ENCODE data around the gene KCTD12. TPM values are rescaled to one million over a fixed set of nuclear protein-coding genes. Genes with fewer than 3 reads are reported as not detected.
"Not testable (repeated sequence)": the region's sequence is repeated elsewhere in the genome, so short reads cannot be mapped to it uniquely, and the experiment has no call there.

KCTD12 gene
- total RNA-seq, 4 donors from 2014 or later, result 91.5 to 376 (median 127) TPM

DNA sequence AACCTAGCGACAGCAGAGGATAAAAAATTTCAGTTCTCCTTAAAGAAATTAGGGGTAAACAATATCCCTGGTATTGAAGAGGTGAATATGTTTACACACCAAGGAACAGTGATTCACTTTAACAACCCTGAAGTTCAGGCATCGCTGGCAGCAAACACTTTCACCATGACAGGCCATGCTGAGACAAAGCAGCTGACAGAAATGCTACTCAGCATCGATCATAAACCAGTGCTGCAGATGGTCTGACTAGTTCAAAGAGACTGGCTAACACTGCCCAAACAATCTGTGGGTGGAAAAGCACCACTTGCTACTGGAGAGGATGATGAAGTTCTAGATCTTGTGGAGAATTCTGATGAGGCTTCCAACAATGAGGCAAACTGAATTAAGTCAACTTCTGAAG, 42.3 kb upstream of the KCTD12 start:
- no peaks in the 10 kb centered on the region for H3K27me3 ChIP-seq
- intact Hi-C loops (cut with DNase I; ENCODE audit: low total_unique reads), result no loop called here
- H3K4me3 ChIP-seq, result no peak overlapping the region
- TF ChIP-seq POLR2A (IDR thresholded peaks at IDR 0.05), result no peak
- TF ChIP-seq, protein P1, sequence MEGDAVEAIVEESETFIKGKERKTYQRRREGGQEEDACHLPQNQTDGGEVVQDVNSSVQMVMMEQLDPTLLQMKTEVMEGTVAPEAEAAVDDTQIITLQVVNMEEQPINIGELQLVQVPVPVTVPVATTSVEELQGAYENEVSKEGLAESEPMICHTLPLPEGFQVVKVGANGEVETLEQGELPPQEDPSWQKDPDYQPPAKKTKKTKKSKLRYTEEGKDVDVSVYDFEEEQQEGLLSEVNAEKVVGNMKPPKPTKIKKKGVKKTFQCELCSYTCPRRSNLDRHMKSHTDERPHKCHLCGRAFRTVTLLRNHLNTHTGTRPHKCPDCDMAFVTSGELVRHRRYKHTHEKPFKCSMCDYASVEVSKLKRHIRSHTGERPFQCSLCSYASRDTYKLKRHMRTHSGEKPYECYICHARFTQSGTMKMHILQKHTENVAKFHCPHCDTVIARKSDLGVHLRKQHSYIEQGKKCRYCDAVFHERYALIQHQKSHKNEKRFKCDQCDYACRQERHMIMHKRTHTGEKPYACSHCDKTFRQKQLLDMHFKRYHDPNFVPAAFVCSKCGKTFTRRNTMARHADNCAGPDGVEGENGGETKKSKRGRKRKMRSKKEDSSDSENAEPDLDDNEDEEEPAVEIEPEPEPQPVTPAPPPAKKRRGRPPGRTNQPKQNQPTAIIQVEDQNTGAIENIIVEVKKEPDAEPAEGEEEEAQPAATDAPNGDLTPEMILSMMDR (IDR thresholded peaks at IDR 0.05), result no peak
- DNase-seq, result no peak
- H3K27ac ChIP-seq, result no peak overlapping the region
- no peaks in the 10 kb centered on the region for H3K4me1 ChIP-seq
- H3K36me3 ChIP-seq, result no peaks in the 10 kb centered on the region
- H3K9me3 ChIP-seq, result no peaks in the 10 kb centered on the region

GRCh38 chr13:76927955-76928354, 41.8 kb upstream of the KCTD12 start:
- TF ChIP-seq, protein P1 (IDR thresholded peaks at IDR 0.05), result no peak

DNA sequence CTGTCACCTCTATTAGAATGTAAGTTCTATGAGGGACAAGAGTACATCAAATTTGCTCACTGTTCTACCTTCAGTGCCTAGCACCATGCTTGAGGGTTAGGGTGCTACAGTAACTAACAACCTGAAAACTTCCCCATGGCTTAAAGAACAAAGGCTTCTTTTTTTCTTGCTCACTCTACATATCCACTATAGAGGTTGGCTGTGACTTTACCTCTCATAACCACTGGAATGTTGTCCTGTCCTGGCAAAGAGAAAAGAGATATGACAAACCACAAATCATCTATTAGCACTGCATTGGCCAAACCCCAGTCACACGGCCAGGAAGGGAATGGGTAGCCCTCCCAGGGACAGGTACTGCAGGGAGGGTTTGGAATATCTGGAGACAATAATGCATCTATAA, 38.9 kb upstream of the KCTD12 start:
- DNase-seq, result no peak
- Histone ChIP-seq H3K36me3 (no peaks in the 10 kb centered on the region), H3K27ac (no peak overlapping the region), H3K4me3 (no peak overlapping the region), H3K4me1 (no peaks in the 10 kb centered on the region), H3K27me3 (no peaks in the 10 kb centered on the region), H3K9me3 (no peaks in the 10 kb centered on the region)
- TF ChIP-seq, protein P1 (IDR thresholded peaks at IDR 0.05), result no peak
- TF ChIP-seq POLR2A (IDR thresholded peaks at IDR 0.05), result no peak
- intact Hi-C loops (cut with DNase I; ENCODE audit: low total_unique reads), result no loop called here

More at GRCh38 chr13:76927955-76928354, 41.8 kb upstream of the KCTD12 start:
- H3K4me1 ChIP-seq, result no peaks in the 10 kb centered on the region
- H3K36me3 ChIP-seq, result no peaks in the 10 kb centered on the region
- H3K4me3 ChIP-seq, result no peak overlapping the region
- H3K9me3 ChIP-seq, result no peaks in the 10 kb centered on the region
- no peak for DNase-seq
- no peaks in the 10 kb centered on the region for H3K27me3 ChIP-seq
- intact Hi-C loops (cut with DNase I; ENCODE audit: low total_unique reads), result no loop called here
- no peak overlapping the region for H3K27ac ChIP-seq

DNA sequence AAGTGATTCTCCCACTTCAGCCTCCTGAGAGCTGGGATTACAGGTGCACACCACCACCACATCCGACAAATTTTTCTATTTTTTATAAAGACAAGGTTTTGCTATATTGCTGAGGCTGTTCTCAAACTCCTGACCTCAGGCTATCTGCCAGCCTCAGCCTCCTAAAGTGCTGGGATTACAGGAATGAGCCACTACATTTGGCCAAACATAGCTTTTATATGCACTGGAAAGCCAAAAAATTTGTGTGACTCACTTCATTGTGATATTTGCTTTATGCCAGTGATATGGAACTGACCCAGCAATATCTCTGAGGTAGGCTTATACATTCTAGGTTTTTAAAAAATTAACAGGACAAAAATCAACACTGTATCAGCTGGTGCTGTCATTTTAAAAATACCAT, 35.3 kb upstream of the KCTD12 start:
- H3K4me1 ChIP-seq, result no peaks in the 10 kb centered on the region
- intact Hi-C loops (cut with DNase I; ENCODE audit: low total_unique reads), result no loop called here
- H3K36me3 ChIP-seq, result no peaks in the 10 kb centered on the region
- H3K27ac ChIP-seq, result no peak overlapping the region
- H3K4me3 ChIP-seq, result no peak overlapping the region
- no peak for TF ChIP-seq POLR2A (IDR thresholded peaks at IDR 0.05)
- TF ChIP-seq, protein P1 (IDR thresholded peaks at IDR 0.05), result no peak
- H3K27me3 ChIP-seq, result no peaks in the 10 kb centered on the region
- H3K9me3 ChIP-seq, result no peaks in the 10 kb centered on the region
- DNase-seq, result no peak

DNA sequence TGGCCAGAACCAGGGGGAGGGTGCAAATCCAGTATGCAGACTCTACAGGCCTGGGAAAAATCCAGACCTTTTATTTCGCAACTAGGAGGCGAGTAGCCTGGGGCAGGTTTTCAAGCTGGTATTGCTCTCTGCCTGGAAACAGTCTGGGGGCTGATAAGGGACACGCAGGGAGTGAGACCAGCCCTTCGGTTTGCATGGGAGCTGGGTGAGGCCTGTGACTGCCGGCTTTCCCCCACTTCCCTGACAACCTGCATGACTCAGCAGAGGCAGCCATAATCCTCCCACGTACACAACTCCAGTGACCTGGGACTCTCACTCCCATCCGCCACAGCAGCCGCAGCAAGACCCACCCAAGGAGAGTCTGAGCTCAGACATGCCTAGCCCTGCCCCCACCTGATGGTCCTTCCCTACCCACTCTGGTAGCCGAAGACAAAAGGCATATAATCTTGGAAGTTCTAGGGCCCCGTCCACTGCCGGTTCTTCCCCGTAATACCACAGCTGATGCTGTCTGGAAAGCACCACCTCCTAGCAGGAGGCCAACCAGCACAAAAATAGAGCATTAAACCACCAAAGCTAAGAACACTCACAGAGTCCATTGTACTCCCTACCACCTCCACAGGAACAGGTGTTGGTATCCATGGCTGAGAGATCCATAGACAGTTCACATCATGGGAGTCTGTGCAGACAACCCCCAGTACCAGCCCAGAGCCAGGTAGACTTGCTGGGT, 31.7 kb upstream of the KCTD12 start:
- H3K27ac ChIP-seq; H3K36me3 ChIP-seq; H3K9me3 ChIP-seq; intact Hi-C loops (cut with DNase I; ENCODE audit: low total_unique reads); H3K27me3 ChIP-seq; H3K4me3 ChIP-seq; H3K4me1 ChIP-seq: not testable (repeated sequence)
- peak in 1 of 2 donors; percentile 24 for DNase-seq

GRCh38 chr13:76917095-76917494, 30.9 kb upstream of the KCTD12 start:
- Histone ChIP-seq H3K4me3 (no peak overlapping the region), H3K27ac (no peak overlapping the region), H3K36me3 (no peaks in the 10 kb centered on the region), H3K4me1 (no peaks in the 10 kb centered on the region), H3K9me3 (no peaks in the 10 kb centered on the region), H3K27me3 (no peaks in the 10 kb centered on the region)
- TF ChIP-seq, protein P1 (IDR thresholded peaks at IDR 0.05), result no peak
- TF ChIP-seq POLR2A (IDR thresholded peaks at IDR 0.05), result no peak
- intact Hi-C loops (cut with DNase I; ENCODE audit: low total_unique reads), result no loop called here
- no peak for DNase-seq

Data from uterus (tissue), 4 donors.